Neuronal stem cell (in vitro differentiated cells): ENCODE measurements around the gene KIAA0753.

Experiments used
- DNase-seq: peaks from one replicate; pipeline ENCODE4 v3.0.0-alpha.2; 2013; ENCODE audit warnings: low spot score
- H2AFZ ChIP-seq: one replicate; pipeline ENCODE4 v1.6.1; 2013; ENCODE audit warnings: mild to moderate bottlenecking, low read length, inconsistent platforms
- H2AK5ac ChIP-seq: 2 replicates; pipeline ENCODE4 v1.6.1; 2013; ENCODE audit warnings: low read depth, mild to moderate bottlenecking, inconsistent platforms, low read length, moderate library complexity, mixed read lengths
- H2BK120ac ChIP-seq: 2 replicates; pipeline ENCODE4 v1.6.1; 2013; ENCODE audit warnings: low read depth, mild to moderate bottlenecking, inconsistent platforms, low read length, moderate library complexity, mixed read lengths
- H2BK12ac ChIP-seq: one replicate; pipeline ENCODE4 v1.6.1; 2013; ENCODE audit warnings: low read length, inconsistent platforms
- H2BK15ac ChIP-seq: 2 replicates; pipeline ENCODE4 v1.6.1; 2013; ENCODE audit warnings: mild to moderate bottlenecking, low read length, inconsistent platforms, mixed read lengths
- H2BK5ac ChIP-seq: one replicate; pipeline ENCODE4 v1.6.1; 2013; ENCODE audit warnings: inconsistent platforms, mild to moderate bottlenecking, low read length, moderate library complexity
- H3K14ac ChIP-seq: one replicate; pipeline ENCODE4 v1.6.1; 2013; ENCODE audit warnings: low read length, inconsistent platforms
- H3K18ac ChIP-seq: 2 replicates; pipeline ENCODE4 v1.6.1; 2013; ENCODE audit warnings: low read length, inconsistent platforms
- H3K23ac ChIP-seq: 2 replicates; pipeline ENCODE4 v1.6.1; 2013; ENCODE audit warnings: low read depth, mild to moderate bottlenecking, mixed read lengths, low read length, inconsistent platforms; ENCODE audit not compliant: poor library complexity
- H3K27ac ChIP-seq: replicated peaks from 3 replicates; pipeline ENCODE4 v1.5.1; 2013; ENCODE audit warnings: low read length, inconsistent platforms
- H3K27me3 ChIP-seq, 3 experiments: 2 replicates each; pipeline ENCODE4 v1.6.1; 2013; ENCODE audit warnings: low read length in 3 of 3, mild to moderate bottlenecking in 2 of 3, inconsistent platforms in 1 of 3, low read depth in 1 of 3, mixed read lengths in 1 of 3, moderate library complexity in 1 of 3; ENCODE audit not compliant: control insufficient read depth in 3 of 3, insufficient read depth in 3 of 3
- H3K36me3 ChIP-seq, 2 donors: replicated peaks in 1 of 2; 2 replicates each; pipeline ENCODE4 v1.6.1; 2013; ENCODE audit warnings: low read length in 2 of 2; ENCODE audit not compliant: control insufficient read depth in 2 of 2, insufficient read depth in 2 of 2
- H3K4ac ChIP-seq: 2 replicates; pipeline ENCODE4 v1.6.1; 2013; ENCODE audit warnings: inconsistent platforms, mild to moderate bottlenecking, low read length, moderate library complexity
- H3K4me1 ChIP-seq, 2 donors: 1 replicate in 1 of 2; 2 replicates in 1 of 2; pipeline ENCODE4 v1.6.1; 2013; ENCODE audit warnings: low read length in 2 of 2, low read depth in 1 of 2; ENCODE audit not compliant: control insufficient read depth in 2 of 2, insufficient read depth in 1 of 2
- H3K4me2 ChIP-seq: one replicate; pipeline ENCODE4 v1.6.1; 2013; ENCODE audit warnings: mild to moderate bottlenecking, low read length, inconsistent platforms; ENCODE audit not compliant: insufficient read depth, poor library complexity, severe bottlenecking
- H3K4me3 ChIP-seq, 2 donors: 2 replicates each; pipeline ENCODE4 v1.5.1; 2013; ENCODE audit warnings: low read length in 2 of 2, mild to moderate bottlenecking in 2 of 2, inconsistent platforms in 1 of 2, moderate library complexity in 1 of 2
- H3K79me1 ChIP-seq: one replicate; pipeline ENCODE4 v1.6.1; 2013; ENCODE audit warnings: low read depth, mild to moderate bottlenecking, inconsistent platforms, low read length, moderate library complexity
- H3K9ac ChIP-seq: one replicate; pipeline ENCODE4 v1.6.1; 2013; ENCODE audit warnings: mild to moderate bottlenecking, low read depth, low read length, inconsistent platforms; ENCODE audit not compliant: poor library complexity
- H3K9me3 ChIP-seq, 2 donors: replicated peaks in 1 of 2; 2 replicates each; pipeline versions ENCODE3 to v1.6.1; 2013; ENCODE audit warnings: low read length in 2 of 2, mild to moderate bottlenecking in 2 of 2, inconsistent platforms in 1 of 2, low read depth in 1 of 2, mixed read lengths in 1 of 2, moderate library complexity in 1 of 2; ENCODE audit not compliant: control insufficient read depth in 2 of 2, insufficient read depth in 1 of 2
- H4K8ac ChIP-seq: one replicate; pipeline ENCODE4 v1.6.1; 2013; ENCODE audit warnings: low read depth, mild to moderate bottlenecking, inconsistent platforms, low read length, moderate library complexity
- H4K91ac ChIP-seq: one replicate; pipeline ENCODE4 v1.6.1; 2013; ENCODE audit warnings: low read length, low read depth, mild to moderate bottlenecking, inconsistent platforms; ENCODE audit not compliant: poor library complexity
- WGBS, 2 donors: extraction: QIAGEN DNeasy Blood & Tissue Kit; methylation state at CpG; one replicate each; pipeline ENCODE4 v1.1.7; 2013; ENCODE audit warnings: missing lambda C conversion rate in 2 of 2, mixed read lengths in 1 of 2; ENCODE audit not compliant: insufficient read length in 2 of 2, insufficient replicate concordance in 1 of 2; ENCODE audit errors: extremely low coverage in 2 of 2; 5-methylcytosine and 5-hydroxymethylcytosine counted together

KIAA0753 gene

DNA sequence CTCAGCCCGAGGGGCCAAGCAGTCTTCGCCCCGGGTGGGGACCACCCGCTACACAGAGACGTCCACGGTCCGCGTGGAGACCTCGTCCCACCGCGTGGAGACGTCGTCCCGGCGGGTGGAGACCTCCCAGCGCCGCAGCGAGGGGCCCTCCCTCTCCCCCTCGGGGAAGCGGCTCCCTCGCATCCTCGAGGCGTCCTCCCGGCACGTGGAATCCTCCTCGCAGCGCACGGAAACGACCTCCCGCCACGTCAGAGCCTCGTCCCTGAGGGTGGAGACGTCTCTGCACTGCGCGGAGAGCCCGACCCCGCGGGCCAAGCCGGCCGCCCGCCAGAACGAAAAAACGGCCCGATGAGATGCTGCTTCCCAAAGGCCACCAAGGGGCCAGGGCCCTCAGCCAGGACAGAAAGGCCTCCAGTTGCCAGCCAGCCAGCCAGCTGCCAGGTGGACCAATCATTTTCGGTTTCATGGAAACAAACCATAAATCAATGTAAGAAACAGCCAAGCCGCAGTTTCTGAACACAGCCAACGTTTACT, 11.5 kb upstream of the KIAA0753 start:
- Histone ChIP-seq H3K4ac (peak overlapping the region; percentile 81), H4K91ac (no peak overlapping the region), H3K18ac (peak overlapping the region; percentile 93), H3K14ac (no peak overlapping the region), H3K4me2 (peak overlapping the region; percentile 72), H2AFZ (peak overlapping the region; percentile 96), H2AK5ac (peak overlapping the region; percentile 97), H3K9ac (peak overlapping the region; percentile 82), H2BK12ac (peak overlapping the region; percentile 96), H3K36me3 (peaks cover 3 to 34% of the 10 kb centered on the region in 2 donors), H2BK5ac (peak overlapping the region; percentile 62), H2BK120ac (peak overlapping the region; percentile 85), H3K27ac (no peak overlapping the region), H3K4me1 (peaks cover 17 to 34% of the 10 kb centered on the region in 2 donors), H3K4me3 (peak overlapping the region; percentile 75 to 83), H2BK15ac (peak overlapping the region; percentile 95), H3K79me1 (peaks cover 4% of the 10 kb centered on the region), H4K8ac (peak overlapping the region; percentile 89), H3K23ac (peak overlapping the region; percentile 77), H3K27me3 (peaks cover 0 to 21% (median 19%) of the 10 kb centered on the region in 3 experiments), H3K9me3 (peaks cover 0 to 3% of the 10 kb centered on the region in 2 donors)
- WGBS, 2 donors = no CpG with 5 or more reads among the region's 47 CpGs
- DNase-seq = no peak

DNA sequence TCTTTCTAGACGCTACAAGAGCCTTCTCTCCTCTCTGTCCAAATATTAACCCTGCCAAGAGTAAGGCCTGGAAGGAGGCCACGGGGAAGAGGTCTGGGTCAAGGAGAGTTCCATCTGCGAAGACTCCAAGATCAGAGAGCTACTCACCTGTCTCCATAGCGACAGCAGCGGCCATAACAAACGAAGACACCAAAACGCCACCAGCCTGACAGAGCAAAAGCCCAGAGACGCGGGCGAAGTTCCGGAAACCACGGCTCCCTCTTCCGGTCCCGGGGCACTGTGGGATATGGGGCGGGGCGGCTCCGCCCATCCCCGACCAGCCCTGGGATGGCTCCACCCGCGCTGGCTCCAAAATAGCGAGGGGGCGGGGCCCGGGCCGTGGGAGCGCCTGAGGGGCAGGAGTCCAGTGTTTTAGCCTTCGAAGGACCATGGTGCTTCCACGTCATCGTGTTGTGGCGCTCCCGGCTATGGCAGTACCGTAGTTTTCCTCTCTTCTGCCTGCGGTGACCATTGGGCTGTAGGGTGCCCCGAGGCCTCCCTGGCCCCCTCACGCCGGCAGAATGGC, 10.9 kb upstream of the KIAA0753 start, which contains the start of the genes C17orf100 and MED31:
C17orf100 (plus strand) TSS at position 409 of the 565 bp plus-strand sequence; CDS start at position 561, 152 bp downstream.
MED31 (minus strand) TSS at position 252 of the 565 bp plus-strand sequence; CDS start at position 175, 77 bp downstream.
- Histone ChIP-seq H2AK5ac (peak within 1 kb of the TSS; percentile 97), H3K27me3 (peaks cover 0 to 20% (median 19%) of the 10 kb centered on the region in 3 experiments), H4K91ac (no peak within 1 kb of the TSS), H3K27ac (peak within 1 kb of the TSS; percentile 83), H3K9me3 (peaks cover 0 to 3% of the 10 kb centered on the region in 2 donors), H2AFZ (peak within 1 kb of the TSS; percentile 96), H4K8ac (peak within 1 kb of the TSS; percentile 89), H3K36me3 (peaks cover 3 to 40% of the 10 kb centered on the region in 2 donors), H2BK120ac (peak within 1 kb of the TSS; percentile 85), H2BK5ac (peak within 1 kb of the TSS; percentile 62), H3K9ac (peak within 1 kb of the TSS; percentile 82), H3K4ac (peak within 1 kb of the TSS; percentile 81), H3K4me1 (peaks cover 17 to 34% of the 10 kb centered on the region in 2 donors), H3K18ac (peak within 1 kb of the TSS; percentile 93), H3K4me3 (peak within 1 kb of the TSS; percentile 83 to 84), H2BK12ac (peak within 1 kb of the TSS; percentile 96), H3K14ac (no peak within 1 kb of the TSS), H2BK15ac (peak within 1 kb of the TSS; percentile 95), H3K23ac (peak within 1 kb of the TSS; percentile 77), H3K79me1 (peaks cover 4% of the 10 kb centered on the region), H3K4me2 (peak within 1 kb of the TSS; percentile 72)
- WGBS, 2 donors = no CpG with 5 or more reads among the region's 35 CpGs
- DNase-seq = peak; percentile 83

DNA sequence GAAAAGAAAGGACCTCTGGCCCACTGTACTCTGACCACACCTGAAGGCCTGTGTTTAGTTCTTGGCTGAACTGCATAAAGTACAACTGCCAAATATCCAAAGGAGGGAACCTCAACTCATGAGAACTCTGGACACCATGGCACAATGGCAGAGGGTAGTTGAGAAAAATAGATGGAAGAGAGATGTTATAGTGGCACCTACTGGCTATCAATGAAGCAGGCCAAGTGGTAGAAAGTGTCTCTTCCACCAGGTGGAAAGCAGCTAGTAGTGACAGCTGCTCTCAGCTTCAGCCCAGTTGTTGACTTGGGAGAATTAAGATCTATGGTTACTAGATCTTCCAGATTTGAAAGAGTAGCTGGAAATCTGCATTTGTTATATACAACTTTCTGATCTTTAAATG, 7.7 kb upstream of the KIAA0753 start:
- Histone ChIP-seq H3K9ac (no peak overlapping the region), H3K14ac (no peak overlapping the region), H4K8ac (no peak overlapping the region), H2BK120ac (no peak overlapping the region), H3K9me3 (peaks cover 0 to 3% of the 10 kb centered on the region in 2 donors), H3K18ac (no peak overlapping the region), H3K36me3 (peaks cover 7 to 72% of the 10 kb centered on the region in 2 donors), H3K27me3 (no peaks in the 10 kb centered on the region), H2AFZ (no peak overlapping the region), H2BK5ac (no peak overlapping the region), H3K4me3 (no peak overlapping the region), H2AK5ac (no peak overlapping the region), H4K91ac (no peak overlapping the region), H3K4ac (no peak overlapping the region), H3K4me2 (no peak overlapping the region), H3K27ac (no peak overlapping the region), H2BK15ac (no peak overlapping the region), H3K23ac (no peak overlapping the region), H3K79me1 (peaks cover 4% of the 10 kb centered on the region), H3K4me1 (peaks cover 7 to 14% of the 10 kb centered on the region in 2 donors), H2BK12ac (no peak overlapping the region)
- no peak for DNase-seq

DNA sequence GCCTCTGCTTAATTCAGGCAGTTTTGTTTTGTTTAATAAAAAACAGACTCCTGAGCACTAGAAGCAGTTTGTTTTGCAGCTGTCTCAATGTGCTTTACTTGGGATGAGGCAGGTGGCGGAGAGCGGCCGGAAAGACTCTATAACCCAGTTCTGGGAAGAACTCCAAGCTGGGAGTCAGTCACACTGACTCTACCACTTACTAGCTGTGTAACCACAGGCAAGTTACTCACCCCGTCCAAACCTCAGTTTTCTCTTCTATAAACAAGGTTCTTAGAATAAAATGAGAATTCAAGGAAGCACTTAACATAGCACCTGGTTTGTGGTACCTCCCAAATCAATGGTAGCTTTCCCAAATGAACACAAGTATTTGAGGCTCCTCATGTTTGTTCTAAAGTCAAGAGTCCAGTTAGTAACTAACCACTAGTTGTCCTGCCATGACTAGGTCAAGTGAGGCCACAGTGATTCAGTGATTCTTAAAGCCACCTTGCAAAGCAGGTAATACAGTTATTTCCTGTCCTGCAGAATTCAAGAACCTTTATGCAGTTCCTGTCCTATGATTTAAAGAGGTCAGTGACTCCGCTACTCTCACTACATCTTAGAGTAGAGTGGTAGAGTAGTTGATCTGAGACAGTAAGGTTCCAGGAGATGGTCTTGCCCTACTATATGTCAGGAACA, 3.1 kb upstream of the KIAA0753 start:
- DNase-seq = no peak
- H3K18ac ChIP-seq = no peak overlapping the region
- H3K27me3 ChIP-seq = no peaks in the 10 kb centered on the region
- no peak overlapping the region for H2BK5ac ChIP-seq
- H3K79me1 ChIP-seq = peaks cover 15% of the 10 kb centered on the region
- no peak overlapping the region for H2BK15ac ChIP-seq
- no peak overlapping the region for H4K91ac ChIP-seq
- H3K4me3 ChIP-seq = no peak overlapping the region
- no peak overlapping the region for H2BK12ac ChIP-seq
- H3K36me3 ChIP-seq = peaks cover 4 to 66% of the 10 kb centered on the region in 2 donors
- H2AK5ac ChIP-seq = no peak overlapping the region
- no peak overlapping the region for H3K4me2 ChIP-seq
- WGBS, 2 donors = no CpG with 5 or more reads among the region's 5 CpGs
- no peak overlapping the region for H3K9ac ChIP-seq
- H3K9me3 ChIP-seq = no peaks in the 10 kb centered on the region
- H3K27ac ChIP-seq = no peak overlapping the region
- H3K14ac ChIP-seq = no peak overlapping the region
- no peak overlapping the region for H2AFZ ChIP-seq
- H3K23ac ChIP-seq = no peak overlapping the region
- no peak overlapping the region for H2BK120ac ChIP-seq
- no peak overlapping the region for H4K8ac ChIP-seq
- H3K4ac ChIP-seq = no peak overlapping the region
- H3K4me1 ChIP-seq = peaks cover 9 to 13% of the 10 kb centered on the region in 2 donors
